PC-3 (cell line): Measurements from ENCODE around the gene SNX9. TPM values are rescaled to one million over a fixed set of nuclear protein-coding genes. Genes with fewer than 3 reads are reported as not detected.

Experiments
- ATAC-seq: fragments of 200-7000 bp; cut with Tn5 transposase; 2 replicates; pipeline ENCODE4 v1.9.1; 2020; ENCODE audit warnings: mild to moderate bottlenecking, moderate library complexity
- BruUV-seq: library from RNA; stranded (reverse); fragments of 400-500 nt; replicated peaks from 2 replicates; lab custom pipeline; 2021; lab: Mats Ljungman, UMichigan
- CTCF ChIA-PET: fragments of 300-600 bp; sonication (Branson Sonifier 250); formaldehyde crosslinking; loops from one replicate; lab custom pipeline; 2022; ENCODE audit warnings: antibody characterized with exemption; lab: Charles Lee
- POLR2A ChIA-PET: fragments of 300-600 bp; sonication (Branson Sonifier 250); formaldehyde crosslinking; loops from one replicate; lab custom pipeline; 2022; ENCODE audit warnings: antibody characterized with exemption; ENCODE audit not compliant: unreplicated experiment; lab: Charles Lee
- DNase-seq: peaks from one replicate; pipeline ENCODE4 v3.0.0-alpha.2; 2015
- H2AFZ ChIP-seq: fragments of 300-600 bp; sonication (generic); 2 replicates; pipeline ENCODE4 v1.6.0; 2016; ENCODE audit warnings: antibody characterized with exemption, low read length
- H3F3A ChIP-seq: fragments of 300-600 bp; sonication (generic); one replicate; pipeline ENCODE4 v1.6.0; 2017; ENCODE audit warnings: antibody characterized with exemption, low read length, control low read depth, mild to moderate bottlenecking; ENCODE audit not compliant: unreplicated experiment
- H3K27ac ChIP-seq: fragments of 300-600 bp; sonication (generic); 2 replicates; pipeline ENCODE4 v1.5.1; 2016; ENCODE audit warnings: mild to moderate bottlenecking, low read length
- H3K27me3 ChIP-seq: fragments of 300-600 bp; sonication (generic); 2 replicates; pipeline ENCODE4 v1.6.1; 2016; ENCODE audit warnings: low read length, mixed read lengths
- H3K36me3 ChIP-seq: fragments of 300-600 bp; sonication (generic); 2 replicates; pipeline ENCODE4 v1.6.1; 2016; ENCODE audit warnings: low read depth, mixed run types, low read length, mixed read lengths
- H3K4me1 ChIP-seq: fragments of 300-600 bp; sonication (generic); 2 replicates; pipeline ENCODE4 v1.5.1; 2016; ENCODE audit warnings: low read length; ENCODE audit not compliant: insufficient read depth
- H3K4me2 ChIP-seq: fragments of 300-600 bp; sonication (generic); 2 replicates; pipeline ENCODE4 v1.6.0; 2016; ENCODE audit warnings: low read length
- H3K4me3 ChIP-seq: fragments of 300-600 bp; sonication (generic); 2 replicates; pipeline ENCODE4 v1.5.1; 2016; ENCODE audit warnings: mild to moderate bottlenecking, low read length, mixed read lengths
- H3K79me2 ChIP-seq: fragments of 300-600 bp; sonication (generic); 2 replicates; pipeline ENCODE4 v1.6.1; 2017; ENCODE audit warnings: low read length, mixed read lengths
- H3K9ac ChIP-seq: fragments of 300-600 bp; sonication (generic); 2 replicates; pipeline ENCODE4 v1.6.0; 2016; ENCODE audit warnings: mild to moderate bottlenecking, low read length
- H3K9me2 ChIP-seq: fragments of 300-600 bp; sonication (generic); replicated peaks from 2 replicates; pipeline ENCODE4 v1.6.1; 2016; ENCODE audit warnings: mixed run types, low read length, mixed read lengths
- H3K9me3 ChIP-seq: fragments of 300-600 bp; sonication (generic); 2 replicates; pipeline ENCODE4 v1.6.1; 2016; ENCODE audit warnings: low read length, mixed read lengths
- H4K20me1 ChIP-seq: fragments of 300-600 bp; sonication (generic); 2 replicates; pipeline ENCODE4 v1.6.1; 2016; ENCODE audit warnings: low read length, mixed read lengths
- EZH2 ChIP-seq: fragments of 300-600 bp; sonication (generic); IDR thresholded peaks from one replicate; pipeline ENCODE4 v1.6.1; 2017; ENCODE audit warnings: antibody characterized with exemption, mild to moderate bottlenecking, low read length; ENCODE audit not compliant: unreplicated experiment
- EZH2phosphoT487 ChIP-seq: fragments of 300-600 bp; sonication (generic); IDR thresholded peaks from 2 replicates; pipeline ENCODE4 v1.6.1; 2018; ENCODE audit warnings: mild to moderate bottlenecking, antibody characterized with exemption, low read length, borderline replicate concordance
- intact Hi-C: fragments of 100-400 bp; cut with micrococcal nuclease; formaldehyde crosslinking; loops from 2 replicates; pipeline ENCODE4 v1.9.0; 2023
- total RNA-seq: library from RNA; depleted of rRNA; stranded (reverse); fragments of >200 nt; gene quantifications from 2 replicates; pipeline ENCODE4 v1.2.3, GENCODE V29; 2014
- TF ChIP-seq, protein P1 (sequence below): fragments of 300-600 bp; sonication (generic); conservative IDR thresholded peaks from 2 replicates; pipeline ENCODE4 v1.5.1; 2017; ENCODE audit warnings: antibody characterized with exemption, low read depth, mild to moderate bottlenecking, low read length

Gene SNX9
- total RNA-seq, 1 experiment from 2014 or later: 18.0 TPM

DNA sequence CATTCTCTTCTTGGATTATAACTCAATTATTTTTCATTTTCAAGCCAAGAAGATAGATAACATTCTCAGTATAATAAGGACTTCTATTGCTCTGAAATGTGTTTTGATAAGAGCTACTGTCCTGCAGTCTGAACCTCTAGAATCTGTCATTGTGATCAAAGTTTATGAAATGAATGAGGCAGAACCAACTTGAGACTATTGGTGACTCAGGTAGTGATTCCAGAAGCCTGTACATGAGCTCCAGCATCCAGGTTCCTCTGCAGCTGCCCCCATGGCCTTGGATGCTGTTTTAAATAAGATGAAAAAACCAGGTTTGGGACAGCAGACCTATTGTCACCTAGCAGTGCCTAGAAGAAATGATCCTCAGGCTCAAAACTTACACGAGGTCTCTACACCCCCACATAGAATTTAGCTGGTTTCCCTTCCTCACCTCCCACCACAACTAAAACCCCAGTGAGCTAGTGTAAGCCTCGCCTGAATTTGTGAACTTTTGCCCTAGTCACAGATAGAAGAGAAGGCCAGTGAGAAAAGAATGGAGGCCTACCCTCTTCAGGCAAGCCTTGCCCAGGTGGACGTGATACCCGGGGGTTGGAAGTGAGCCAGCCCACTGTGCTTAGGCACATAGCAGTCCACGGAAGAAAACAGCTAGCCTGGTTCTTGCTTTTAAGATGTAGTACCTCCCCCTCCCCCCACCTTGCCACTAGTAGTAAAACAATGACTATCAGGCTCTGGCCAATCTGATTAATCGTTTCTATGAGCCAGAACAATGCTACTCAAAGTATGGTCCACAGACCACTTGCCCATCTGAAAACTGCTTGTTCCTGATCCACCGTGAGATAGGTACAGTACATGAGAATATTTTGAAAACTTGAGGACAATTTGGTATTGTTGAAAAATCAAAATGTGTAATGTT lies 85.6 kb downstream of the SNX9 start:
- DNase-seq: no peak
- ChIA-PET CTCF (no interaction called here), POLR2A (no interaction called here)
- Histone ChIP-seq H3K4me1 (no peaks in the 10 kb centered on the region), H3K27me3 (no peaks in the 10 kb centered on the region), H3K9me2 (no peaks in the 10 kb centered on the region), H3K27ac (no peak overlapping the region), H3F3A (no peaks in the 10 kb centered on the region), H3K79me2 (no peaks in the 10 kb centered on the region), H2AFZ (no peak overlapping the region), H3K4me2 (no peak overlapping the region), H3K9ac (no peak overlapping the region), H3K36me3 (peaks cover 4% of the 10 kb centered on the region), H4K20me1 (no peaks in the 10 kb centered on the region), H3K4me3 (no peak overlapping the region), H3K9me3 (no peaks in the 10 kb centered on the region)
- TF ChIP-seq EZH2 (no peak), EZH2phosphoT487 (no peak)
- TF ChIP-seq, protein P1, sequence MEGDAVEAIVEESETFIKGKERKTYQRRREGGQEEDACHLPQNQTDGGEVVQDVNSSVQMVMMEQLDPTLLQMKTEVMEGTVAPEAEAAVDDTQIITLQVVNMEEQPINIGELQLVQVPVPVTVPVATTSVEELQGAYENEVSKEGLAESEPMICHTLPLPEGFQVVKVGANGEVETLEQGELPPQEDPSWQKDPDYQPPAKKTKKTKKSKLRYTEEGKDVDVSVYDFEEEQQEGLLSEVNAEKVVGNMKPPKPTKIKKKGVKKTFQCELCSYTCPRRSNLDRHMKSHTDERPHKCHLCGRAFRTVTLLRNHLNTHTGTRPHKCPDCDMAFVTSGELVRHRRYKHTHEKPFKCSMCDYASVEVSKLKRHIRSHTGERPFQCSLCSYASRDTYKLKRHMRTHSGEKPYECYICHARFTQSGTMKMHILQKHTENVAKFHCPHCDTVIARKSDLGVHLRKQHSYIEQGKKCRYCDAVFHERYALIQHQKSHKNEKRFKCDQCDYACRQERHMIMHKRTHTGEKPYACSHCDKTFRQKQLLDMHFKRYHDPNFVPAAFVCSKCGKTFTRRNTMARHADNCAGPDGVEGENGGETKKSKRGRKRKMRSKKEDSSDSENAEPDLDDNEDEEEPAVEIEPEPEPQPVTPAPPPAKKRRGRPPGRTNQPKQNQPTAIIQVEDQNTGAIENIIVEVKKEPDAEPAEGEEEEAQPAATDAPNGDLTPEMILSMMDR: no peak
- no TSS peak for BruUV-seq
- ATAC-seq: no peak
- intact Hi-C loops: no loop called here

DNA sequence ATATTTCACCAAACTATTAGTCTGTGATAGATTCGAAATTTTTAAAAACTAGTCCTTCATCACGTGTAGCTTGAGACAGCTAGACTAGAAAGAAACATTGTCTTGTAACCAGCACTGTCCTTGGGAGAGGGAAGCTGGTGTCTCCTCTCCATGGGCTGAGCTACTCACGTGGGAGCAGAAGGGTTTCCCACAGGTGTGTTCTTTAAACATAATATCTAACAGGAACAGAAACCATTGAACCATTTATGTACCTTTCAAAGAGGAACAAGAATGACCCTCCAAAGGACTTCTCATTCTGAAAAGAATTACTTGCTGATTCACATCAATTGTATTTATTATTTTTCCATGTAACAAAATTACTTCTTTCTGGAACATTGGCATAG lies 86.2 kb downstream of the SNX9 start:
- Histone ChIP-seq H3K27ac (no peak overlapping the region), H3F3A (no peaks in the 10 kb centered on the region), H3K4me1 (no peaks in the 10 kb centered on the region), H3K4me2 (no peak overlapping the region), H3K4me3 (no peak overlapping the region), H3K36me3 (peaks cover 4% of the 10 kb centered on the region), H3K9me3 (no peaks in the 10 kb centered on the region), H4K20me1 (no peaks in the 10 kb centered on the region), H3K27me3 (no peaks in the 10 kb centered on the region), H2AFZ (no peak overlapping the region), H3K79me2 (no peaks in the 10 kb centered on the region), H3K9ac (no peak overlapping the region), H3K9me2 (no peaks in the 10 kb centered on the region)
- no peak for ATAC-seq
- no peak for TF ChIP-seq EZH2phosphoT487
- no peak for TF ChIP-seq EZH2
- TF ChIP-seq, protein P1: no peak
- no TSS peak for BruUV-seq
- ChIA-PET POLR2A (no interaction called here), CTCF (no interaction called here)
- DNase-seq: no peak
- intact Hi-C loops: no loop called here

DNA sequence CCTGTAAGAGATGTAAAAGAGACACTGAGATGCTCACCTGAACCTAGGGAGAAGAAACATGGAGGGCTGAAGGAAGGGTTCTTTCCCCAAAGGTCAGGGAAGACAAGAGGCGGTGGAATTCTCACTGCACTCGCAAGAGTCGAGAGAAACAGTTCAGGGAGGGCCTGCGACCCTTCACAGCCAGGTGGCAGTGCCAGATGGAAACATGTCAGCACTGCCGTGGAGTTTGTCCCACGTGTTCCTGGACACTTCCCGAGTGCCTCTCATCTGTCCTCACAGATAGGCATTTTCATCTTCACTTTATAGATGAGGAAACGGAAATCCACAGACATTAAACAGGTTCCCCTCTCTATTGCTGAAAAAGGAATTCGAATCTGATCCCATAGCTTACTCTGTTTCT lies 88.2 kb downstream of the SNX9 start:
- no peaks in the 10 kb centered on the region for H3K79me2 ChIP-seq
- no peaks in the 10 kb centered on the region for H3K4me1 ChIP-seq
- no TSS peak for BruUV-seq
- H3K4me3 ChIP-seq: no peak overlapping the region
- H3K36me3 ChIP-seq: peaks cover 4% of the 10 kb centered on the region
- POLR2A ChIA-PET: no interaction called here
- H3K4me2 ChIP-seq: no peak overlapping the region
- TF ChIP-seq EZH2: no peak
- H3F3A ChIP-seq: no peaks in the 10 kb centered on the region
- H4K20me1 ChIP-seq: no peaks in the 10 kb centered on the region
- no peaks in the 10 kb centered on the region for H3K9me2 ChIP-seq
- H3K27me3 ChIP-seq: no peaks in the 10 kb centered on the region
- ATAC-seq (no peak), DNase-seq (no peak)
- no peak overlapping the region for H3K27ac ChIP-seq
- CTCF ChIA-PET: no interaction called here
- H3K9ac ChIP-seq: no peak overlapping the region
- H2AFZ ChIP-seq: no peak overlapping the region
- intact Hi-C loops: no loop called here
- no peaks in the 10 kb centered on the region for H3K9me3 ChIP-seq
